Suprapubic skin (tissue), 4 donors: ENCODE measurements around the gene PARVA. TPM values are rescaled to one million over a fixed set of nuclear protein-coding genes. Genes with fewer than 3 reads are reported as not detected.

Source experiments
- DNase-seq, 2 donors: peaks; one replicate each; pipeline ENCODE4 v3.0.0-alpha.2; 2019; ENCODE audit warnings: low spot score in 2 of 2
- H3K27ac ChIP-seq: fragments of 200-600 bp; sonication (generic); one replicate; pipeline ENCODE4 v1.5.1; 2019
- H3K27me3 ChIP-seq: fragments of 200-600 bp; sonication (generic); one replicate; pipeline ENCODE4 v1.5.1; 2019
- H3K36me3 ChIP-seq: fragments of 200-600 bp; sonication (generic); one replicate; pipeline ENCODE4 v1.5.1; 2019
- H3K4me1 ChIP-seq: fragments of 200-600 bp; sonication (generic); one replicate; pipeline ENCODE4 v1.5.1; 2019
- H3K4me3 ChIP-seq: fragments of 200-600 bp; sonication (generic); one replicate; pipeline ENCODE4 v1.5.1; 2019; ENCODE audit warnings: mild to moderate bottlenecking
- H3K9me3 ChIP-seq: fragments of 200-600 bp; sonication (generic); one replicate; pipeline ENCODE4 v1.5.1; 2019
- EP300 ChIP-seq: sonication (generic); formaldehyde crosslinking; IDR thresholded peaks from one replicate; pipeline ENCODE4 v1.6.1; 2017; ENCODE audit warnings: antibody characterized with exemption
- POLR2A ChIP-seq, 2 donors: fragments of 450-650 bp; IDR thresholded peaks; one replicate each; pipeline ENCODE4 v1.6.1; 2017; ENCODE audit warnings: antibody characterized with exemption in 2 of 2, mild to moderate bottlenecking in 2 of 2, moderate library complexity in 2 of 2
- POLR2AphosphoS5 ChIP-seq, 3 donors: sonication (generic); formaldehyde crosslinking; IDR thresholded peaks; one replicate each; pipeline ENCODE4 v1.6.1; 2017; ENCODE audit warnings: antibody characterized with exemption in 3 of 3
- WGBS: methylation state at CpG from one replicate; pipeline ENCODE4 v1.1.5; 2018; 5-methylcytosine and 5-hydroxymethylcytosine counted together
- total RNA-seq, 4 donors: library from RNA; depleted of rRNA; stranded (reverse); fragments of >200 nt; gene quantifications; one replicate each; pipeline ENCODE4 v1.1.0, GENCODE V29; 2016
- TF ChIP-seq, protein P1 (sequence below), 2 donors: fragments of 200-600 bp in 1 of 2; fragments of 450-650 bp in 1 of 2; sonication (generic) in 1 of 2; IDR thresholded peaks; one replicate each; pipeline ENCODE4 v1.5.1; 2016 to 2019; ENCODE audit warnings: antibody characterized with exemption in 2 of 2, mild to moderate bottlenecking in 1 of 2, moderate library complexity in 1 of 2

PARVA gene
- total RNA-seq, 4 donors from 2014 or later, result 16.7 to 26.2 (median 21.4) TPM

DNA sequence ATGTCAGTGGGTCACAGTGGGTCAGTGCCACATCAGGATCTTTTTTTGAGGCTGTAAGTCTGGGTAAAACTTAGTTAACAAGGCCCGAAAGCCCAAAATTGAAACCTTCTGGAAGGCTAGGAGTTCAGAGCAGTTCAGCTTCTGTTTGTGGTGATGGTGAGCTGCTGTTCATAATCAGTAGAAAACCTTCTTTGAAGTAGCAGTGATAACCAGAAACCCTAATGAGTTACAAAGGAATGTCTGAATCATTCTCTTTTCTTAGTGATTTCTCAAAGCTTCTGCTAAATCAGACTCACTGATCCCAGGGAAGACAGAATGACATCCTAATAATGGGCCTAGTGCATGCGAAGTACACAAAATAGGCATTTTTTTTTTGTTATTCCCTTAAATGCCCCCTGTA, 124.7 kb downstream of the PARVA start:
- Histone ChIP-seq H3K27ac (no peak overlapping the region), H3K4me3 (no peak overlapping the region), H3K9me3 (no peaks in the 10 kb centered on the region), H3K27me3 (no peaks in the 10 kb centered on the region), H3K36me3 (peaks cover 26% of the 10 kb centered on the region), H3K4me1 (no peaks in the 10 kb centered on the region)
- 88% methylated on average over 2 of the region's 2 CpGs for WGBS
- TF ChIP-seq EP300 (no peak), POLR2AphosphoS5 (IDR thresholded peaks at IDR 0.05) (no peak), POLR2A (IDR thresholded peaks at IDR 0.05) (no peak)
- TF ChIP-seq, protein P1, sequence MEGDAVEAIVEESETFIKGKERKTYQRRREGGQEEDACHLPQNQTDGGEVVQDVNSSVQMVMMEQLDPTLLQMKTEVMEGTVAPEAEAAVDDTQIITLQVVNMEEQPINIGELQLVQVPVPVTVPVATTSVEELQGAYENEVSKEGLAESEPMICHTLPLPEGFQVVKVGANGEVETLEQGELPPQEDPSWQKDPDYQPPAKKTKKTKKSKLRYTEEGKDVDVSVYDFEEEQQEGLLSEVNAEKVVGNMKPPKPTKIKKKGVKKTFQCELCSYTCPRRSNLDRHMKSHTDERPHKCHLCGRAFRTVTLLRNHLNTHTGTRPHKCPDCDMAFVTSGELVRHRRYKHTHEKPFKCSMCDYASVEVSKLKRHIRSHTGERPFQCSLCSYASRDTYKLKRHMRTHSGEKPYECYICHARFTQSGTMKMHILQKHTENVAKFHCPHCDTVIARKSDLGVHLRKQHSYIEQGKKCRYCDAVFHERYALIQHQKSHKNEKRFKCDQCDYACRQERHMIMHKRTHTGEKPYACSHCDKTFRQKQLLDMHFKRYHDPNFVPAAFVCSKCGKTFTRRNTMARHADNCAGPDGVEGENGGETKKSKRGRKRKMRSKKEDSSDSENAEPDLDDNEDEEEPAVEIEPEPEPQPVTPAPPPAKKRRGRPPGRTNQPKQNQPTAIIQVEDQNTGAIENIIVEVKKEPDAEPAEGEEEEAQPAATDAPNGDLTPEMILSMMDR (IDR thresholded peaks at IDR 0.05), result no peak
- no peak for DNase-seq

DNA sequence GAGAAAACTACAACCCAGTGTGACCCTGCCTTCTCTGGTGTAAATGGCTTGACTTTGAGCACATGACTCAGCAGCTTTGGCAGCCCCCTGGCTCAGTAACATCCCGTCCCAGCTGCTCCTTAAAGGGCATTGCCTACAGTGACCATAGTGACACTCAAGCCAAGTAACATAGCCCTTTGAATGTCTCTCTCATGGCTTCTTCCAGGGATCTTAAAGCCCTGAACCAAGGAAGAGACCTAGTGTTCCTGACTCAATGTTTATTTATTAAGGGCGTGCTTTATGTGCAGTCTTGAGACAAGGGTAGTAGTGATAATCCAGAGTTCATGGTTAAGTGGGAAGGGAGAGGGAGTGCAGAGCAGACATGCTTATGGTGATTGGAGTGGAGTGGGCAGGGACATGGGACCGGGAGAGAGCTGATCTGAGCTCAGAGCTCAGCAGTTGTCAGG, 125.7 kb downstream of the PARVA start:
- Histone ChIP-seq H3K9me3 (no peaks in the 10 kb centered on the region), H3K36me3 (peaks cover 16% of the 10 kb centered on the region), H3K4me3 (no peak overlapping the region), H3K27me3 (no peaks in the 10 kb centered on the region), H3K4me1 (peaks cover 2% of the 10 kb centered on the region), H3K27ac (no peak overlapping the region)
- DNase-seq, result no peak
- no peak for TF ChIP-seq POLR2AphosphoS5 (IDR thresholded peaks at IDR 0.05)
- TF ChIP-seq POLR2A (IDR thresholded peaks at IDR 0.05), result no peak
- TF ChIP-seq EP300, result no peak
- TF ChIP-seq, protein P1 (IDR thresholded peaks at IDR 0.05), result no peak
- WGBS, result 69% methylated on average over 3 of the region's 3 CpGs

DNA sequence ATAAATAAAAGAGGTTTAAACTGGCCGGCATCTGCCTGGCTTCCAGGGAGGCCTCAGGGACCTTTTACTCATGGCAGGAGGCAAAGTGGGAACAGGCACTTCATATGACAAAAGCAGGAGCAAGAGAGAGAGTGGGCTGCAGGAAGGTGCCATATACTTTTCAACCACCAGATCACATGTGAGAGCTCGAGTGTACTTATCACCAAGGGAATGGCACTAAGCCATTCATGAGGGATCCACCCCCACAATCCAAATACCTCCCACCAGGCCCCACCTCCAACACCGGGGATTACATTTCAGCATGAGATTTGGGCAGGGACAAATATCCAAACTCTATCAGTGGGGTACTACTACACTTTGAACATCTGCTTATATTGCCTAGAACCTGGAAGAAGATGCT, 126.5 kb downstream of the PARVA start:
- Histone ChIP-seq H3K27me3 (no peaks in the 10 kb centered on the region), H3K27ac (no peak overlapping the region), H3K4me1 (peaks cover 5% of the 10 kb centered on the region), H3K36me3 (peaks cover 13% of the 10 kb centered on the region), H3K4me3 (no peak overlapping the region), H3K9me3 (no peaks in the 10 kb centered on the region)
- DNase-seq, result no peak
- 61% methylated on average over 3 of the region's 3 CpGs for WGBS
- TF ChIP-seq, protein P1 (IDR thresholded peaks at IDR 0.05), result no peak
- TF ChIP-seq EP300, result no peak
- no peak for TF ChIP-seq POLR2AphosphoS5 (IDR thresholded peaks at IDR 0.05)
- TF ChIP-seq POLR2A (IDR thresholded peaks at IDR 0.05), result no peak

DNA sequence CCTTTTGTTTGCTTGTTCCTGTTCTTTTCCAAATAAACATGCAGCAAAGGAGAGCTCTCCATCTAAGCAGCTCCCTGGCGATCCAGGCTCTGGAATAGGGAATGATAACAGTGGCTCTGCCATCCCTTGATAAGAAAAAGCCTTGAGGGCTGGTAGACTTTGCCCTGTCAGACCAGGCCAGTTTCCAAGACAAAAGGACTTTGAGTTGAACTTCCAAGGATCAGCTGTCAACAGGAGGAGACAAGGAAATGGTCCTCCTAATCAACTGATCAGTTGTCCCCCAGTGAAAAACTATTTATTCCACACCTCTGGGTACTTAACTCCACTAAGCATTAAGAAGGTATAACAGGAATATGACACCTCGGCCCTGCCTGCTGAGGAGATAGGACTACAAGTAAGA, 127.8 kb downstream of the PARVA start:
- Histone ChIP-seq H3K27ac (no peak overlapping the region), H3K4me3 (no peak overlapping the region), H3K27me3 (no peaks in the 10 kb centered on the region), H3K36me3 (peaks cover 13% of the 10 kb centered on the region), H3K9me3 (no peaks in the 10 kb centered on the region), H3K4me1 (peaks cover 5% of the 10 kb centered on the region)
- no peak for TF ChIP-seq POLR2AphosphoS5 (IDR thresholded peaks at IDR 0.05)
- TF ChIP-seq EP300, result no peak
- TF ChIP-seq, protein P1 (IDR thresholded peaks at IDR 0.05), result no peak
- TF ChIP-seq POLR2A (IDR thresholded peaks at IDR 0.05), result no peak
- DNase-seq, result no peak
- 93% methylated on average over 2 of the region's 2 CpGs for WGBS

DNA sequence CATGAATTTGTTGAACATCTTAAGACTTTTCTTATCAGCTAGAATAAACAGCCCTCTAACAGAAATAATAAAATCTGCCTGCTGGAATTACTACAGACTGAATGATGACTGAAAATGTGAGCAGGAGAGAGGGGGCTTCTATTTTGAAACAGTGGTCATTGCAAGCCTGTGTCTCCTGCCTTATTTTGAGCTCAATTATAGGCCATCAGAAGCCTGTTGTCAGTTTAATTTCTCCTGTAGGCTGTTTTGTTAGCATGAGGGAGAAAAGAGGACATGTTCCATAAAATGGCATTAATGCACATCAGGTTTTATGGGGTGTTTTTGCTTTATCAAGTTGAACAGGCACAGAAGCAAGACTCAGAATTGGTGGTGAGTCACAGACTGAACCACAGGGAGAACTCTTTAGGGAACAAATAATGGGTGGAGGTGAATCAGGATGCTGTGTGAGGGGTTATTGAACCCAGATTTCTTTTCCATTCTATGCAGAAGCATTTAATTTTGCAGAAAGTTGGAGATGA, 129.1 kb downstream of the PARVA start:
- Histone ChIP-seq H3K4me3 (no peak overlapping the region), H3K36me3 (peaks cover 13% of the 10 kb centered on the region), H3K9me3 (no peaks in the 10 kb centered on the region), H3K27me3 (no peaks in the 10 kb centered on the region), H3K27ac (no peak overlapping the region), H3K4me1 (peaks cover 5% of the 10 kb centered on the region)
- no peak for DNase-seq
- TF ChIP-seq, protein P1 (IDR thresholded peaks at IDR 0.05), result no peak
- TF ChIP-seq POLR2A (IDR thresholded peaks at IDR 0.05), result no peak
- TF ChIP-seq EP300, result no peak
- TF ChIP-seq POLR2AphosphoS5 (IDR thresholded peaks at IDR 0.05), result no peak
